ENCODE data around the gene NLRP12. TPM values are rescaled to one million over a fixed set of nuclear protein-coding genes. Genes with fewer than 3 reads are reported as not detected.

The NLRP12 gene
- total and polyA plus RNA-seq, 2 donors (not counting 3 experiments of a cell fraction or from before 2014, with no cell fraction given), result 0.46 to 0.73 TPM

DNA sequence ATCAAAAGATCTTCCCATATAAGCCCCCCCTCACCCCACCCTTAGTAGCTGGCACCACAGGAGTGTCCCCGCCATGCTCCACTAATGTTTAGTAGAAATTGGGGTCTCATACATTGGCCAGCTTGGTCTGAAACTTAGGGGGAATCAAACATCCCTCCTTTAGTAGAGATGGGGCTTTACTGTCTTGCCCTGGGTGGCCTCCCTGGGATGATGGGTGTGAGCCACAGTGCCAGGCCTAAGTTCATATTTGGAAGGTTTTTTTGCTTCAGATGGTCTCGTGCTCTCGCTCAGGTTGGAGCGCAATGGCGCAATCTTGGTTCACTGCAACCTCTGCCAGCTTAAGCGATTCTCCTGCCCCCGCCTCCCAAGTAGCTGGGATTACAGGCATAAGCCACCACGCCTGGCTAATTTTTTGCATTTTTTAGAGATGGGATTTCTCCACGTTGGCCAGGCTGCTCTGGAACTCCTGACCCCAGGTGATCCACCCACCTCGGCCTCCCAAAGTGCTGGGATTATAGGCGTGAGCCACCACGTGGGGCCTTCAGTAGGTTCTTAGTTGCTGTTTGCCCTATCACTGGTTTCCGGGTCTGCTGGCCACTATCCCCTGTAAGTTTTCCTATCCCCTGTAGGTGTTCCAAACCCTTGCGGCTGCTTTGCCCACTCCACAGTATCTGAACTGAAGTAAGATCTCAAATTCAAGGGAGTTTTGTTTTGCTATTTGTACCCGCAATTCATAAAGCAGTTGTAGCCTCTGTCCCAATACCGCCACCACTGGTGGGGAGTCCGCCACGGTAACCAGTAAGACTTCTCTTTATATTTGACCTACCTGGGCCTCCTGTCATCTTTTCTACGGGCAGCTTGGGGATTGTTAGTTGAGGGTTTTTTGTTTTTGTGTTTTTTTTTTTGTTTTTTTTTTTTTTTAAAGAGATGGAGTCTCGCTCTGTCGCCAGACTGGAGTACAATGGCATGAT is 34.1 kb downstream of the NLRP12 start:
- no peaks in the 10 kb centered on the region for H3K9me1 ChIP-seq (replicated peaks; ENCODE audit: control insufficient read depth, extremely low read depth, insufficient read depth, low read length)
- H3K79me2 ChIP-seq (ENCODE audit: control insufficient read depth, insufficient read depth, low read length), result no peaks in the 10 kb centered on the region
- no peak for TF ChIP-seq GATA2 (IDR thresholded peaks at IDR 0.05; ENCODE audit: insufficient read depth, insufficient read length, low read depth, low read length)
- no peak for TF ChIP-seq POLR2A (IDR thresholded peaks at IDR 0.05; ENCODE audit: low read depth, low read length)
- TF ChIP-seq FOS (IDR thresholded peaks at IDR 0.05; ENCODE audit: borderline replicate concordance, insufficient read depth, low read length), result no peak
- TF ChIP-seq, protein P1, sequence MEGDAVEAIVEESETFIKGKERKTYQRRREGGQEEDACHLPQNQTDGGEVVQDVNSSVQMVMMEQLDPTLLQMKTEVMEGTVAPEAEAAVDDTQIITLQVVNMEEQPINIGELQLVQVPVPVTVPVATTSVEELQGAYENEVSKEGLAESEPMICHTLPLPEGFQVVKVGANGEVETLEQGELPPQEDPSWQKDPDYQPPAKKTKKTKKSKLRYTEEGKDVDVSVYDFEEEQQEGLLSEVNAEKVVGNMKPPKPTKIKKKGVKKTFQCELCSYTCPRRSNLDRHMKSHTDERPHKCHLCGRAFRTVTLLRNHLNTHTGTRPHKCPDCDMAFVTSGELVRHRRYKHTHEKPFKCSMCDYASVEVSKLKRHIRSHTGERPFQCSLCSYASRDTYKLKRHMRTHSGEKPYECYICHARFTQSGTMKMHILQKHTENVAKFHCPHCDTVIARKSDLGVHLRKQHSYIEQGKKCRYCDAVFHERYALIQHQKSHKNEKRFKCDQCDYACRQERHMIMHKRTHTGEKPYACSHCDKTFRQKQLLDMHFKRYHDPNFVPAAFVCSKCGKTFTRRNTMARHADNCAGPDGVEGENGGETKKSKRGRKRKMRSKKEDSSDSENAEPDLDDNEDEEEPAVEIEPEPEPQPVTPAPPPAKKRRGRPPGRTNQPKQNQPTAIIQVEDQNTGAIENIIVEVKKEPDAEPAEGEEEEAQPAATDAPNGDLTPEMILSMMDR (IDR thresholded peaks at IDR 0.05; ENCODE audit: extremely low read depth in 1 of 2, insufficient read depth in 1 of 2, low read depth in 1 of 2, low read length in 2 of 2), result no peak
- TF ChIP-seq EZH2 (IDR thresholded peaks at IDR 0.05; ENCODE audit: borderline replicate concordance, low read depth, low read length, severe bottlenecking), result no peak
- TF ChIP-seq MYC (IDR thresholded peaks at IDR 0.05; ENCODE audit: low read depth, low read length), result no peak
- TF ChIP-seq, protein P2, sequence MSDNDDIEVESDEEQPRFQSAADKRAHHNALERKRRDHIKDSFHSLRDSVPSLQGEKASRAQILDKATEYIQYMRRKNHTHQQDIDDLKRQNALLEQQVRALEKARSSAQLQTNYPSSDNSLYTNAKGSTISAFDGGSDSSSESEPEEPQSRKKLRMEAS (IDR thresholded peaks at IDR 0.05; ENCODE audit: insufficient read depth, insufficient read length), result no peak
- TF ChIP-seq POLR2AphosphoS5 (IDR thresholded peaks at IDR 0.05; ENCODE audit: insufficient read depth, low read depth, low read length), result no peak
- TF ChIP-seq JUN (IDR thresholded peaks at IDR 0.05; ENCODE audit: borderline replicate concordance, insufficient read depth, insufficient read length, low read depth), result no peak
- no peak for DNase-seq (ENCODE audit: low read depth, low spot score)
- no peak for FAIRE-seq
- no peaks in the 10 kb centered on the region for H3K4me1 ChIP-seq (ENCODE audit: control insufficient read depth, extremely low read depth, insufficient read depth, low read length)
- no peak overlapping the region for H3K4me3 ChIP-seq (replicated peaks in 1 of 3; ENCODE audit: insufficient read depth in 1 of 3, low read depth in 1 of 3, low read length in 3 of 3)
- H2AFZ ChIP-seq (ENCODE audit: low read depth, low read length), result no peak overlapping the region
- H3K27ac ChIP-seq (ENCODE audit: insufficient read depth, low read depth, low read length), result no peak overlapping the region
- no peaks in the 10 kb centered on the region for H3K27me3 ChIP-seq (ENCODE audit: control insufficient read depth in 2 of 2, insufficient read depth in 2 of 2, low read length in 2 of 2)
- no peaks in the 10 kb centered on the region for H4K20me1 ChIP-seq (replicated peaks; ENCODE audit: control insufficient read depth, extremely low read depth, insufficient read depth, low read length)
- intact Hi-C loops (cut with micrococcal nuclease) (loop anchor here (5.0 kb wide), 1 partner anchor 593 kb away; no protein-coding TSS in a partner anchor), dilution Hi-C loops (cut with MboI; ENCODE audit: extremely low pct_ligation_motif_present, low sequenced_read_pairs) (no loop called here)
- no TSS peak for BruUV-seq (replicated peaks)
- H3K4me2 ChIP-seq (ENCODE audit: insufficient read depth, low read length), result no peak overlapping the region
- H3K9me3 ChIP-seq (replicated peaks; ENCODE audit: control insufficient read depth, insufficient read depth, low read length), result no peaks in the 10 kb centered on the region
- H3K36me3 ChIP-seq (ENCODE audit: control insufficient read depth in 2 of 2, extremely low read depth in 1 of 2, insufficient read depth in 2 of 2, low read length in 2 of 2), result no peaks in the 10 kb centered on the region
- ChIA-PET POLR2A (no interaction called here), CTCF (interaction anchor here (1.3 to 6.2 kb wide), 4 partner anchors 11 to 241 kb away, joined by 4 to 216 read pairs (median 10); no protein-coding TSS in a partner anchor)
- H3K9ac ChIP-seq (replicated peaks; ENCODE audit: extremely low read depth, insufficient read depth, low read length), result no peak overlapping the region
